ENCODE results near the gene DGKI.
"Not testable (repeated sequence)": the region's sequence is repeated elsewhere in the genome, so short reads cannot be mapped to it uniquely, and the experiment has no call there.

DGKI gene

DNA sequence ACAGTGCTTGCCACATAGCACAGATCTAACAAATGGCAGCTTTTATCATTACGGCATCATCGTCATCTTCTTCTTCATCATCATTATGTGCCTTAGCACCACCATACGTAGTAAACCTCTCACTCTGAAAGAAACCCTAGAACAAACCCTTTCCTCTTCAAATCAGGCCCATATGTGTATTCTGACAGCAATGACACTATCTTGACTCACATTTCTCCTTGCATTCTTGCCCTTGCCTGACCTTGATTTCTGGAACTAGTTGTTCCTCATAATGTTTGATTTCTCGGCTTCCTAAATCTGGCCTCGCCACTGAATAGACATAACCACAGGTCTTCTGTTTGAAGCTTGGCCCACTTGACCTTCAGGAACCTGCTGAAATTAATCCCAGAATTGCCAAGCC, 115.3 kb downstream of the DGKI start:
- DNase-seq, result no peak

DNA sequence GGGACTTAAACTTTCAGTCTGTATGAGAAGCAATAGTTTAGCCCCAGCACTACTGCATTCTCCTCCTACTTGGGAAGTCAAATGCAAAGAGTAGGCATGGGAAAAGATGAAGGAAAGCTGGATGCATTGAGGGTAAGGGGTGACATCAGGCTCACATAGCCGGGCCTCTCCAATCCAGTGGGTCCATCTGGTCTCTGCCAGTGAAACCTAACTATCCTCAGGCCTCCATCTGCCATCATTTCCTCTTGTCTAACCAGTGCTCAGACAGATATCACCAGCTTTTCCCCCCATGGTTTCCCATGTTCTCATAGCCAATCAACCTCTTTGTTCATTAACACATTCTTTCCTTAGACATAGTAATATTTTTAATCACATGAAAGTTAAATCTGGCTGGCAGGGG, 118.3 kb downstream of the DGKI start:
- DNase-seq, result no peak

DNA sequence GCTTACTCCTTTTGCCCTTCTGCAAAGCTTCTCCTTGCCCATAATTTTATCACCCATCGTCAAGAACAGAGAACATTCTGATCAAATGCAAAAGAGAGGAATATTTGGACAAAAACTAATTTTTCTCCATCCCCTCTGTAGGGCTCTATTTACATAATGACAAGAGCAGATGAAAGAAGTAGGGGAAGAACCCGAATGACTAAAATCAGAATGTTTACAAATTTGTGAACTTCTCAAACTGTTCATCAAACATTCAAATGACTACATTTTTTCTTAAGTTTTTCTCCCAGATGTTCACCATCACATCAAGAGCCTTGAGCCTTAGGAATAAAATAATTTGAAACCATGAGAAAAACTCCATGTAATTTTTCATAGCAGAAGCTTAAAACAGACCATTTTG, 119.4 kb downstream of the DGKI start:
- DNase-seq, result no peak

DNA sequence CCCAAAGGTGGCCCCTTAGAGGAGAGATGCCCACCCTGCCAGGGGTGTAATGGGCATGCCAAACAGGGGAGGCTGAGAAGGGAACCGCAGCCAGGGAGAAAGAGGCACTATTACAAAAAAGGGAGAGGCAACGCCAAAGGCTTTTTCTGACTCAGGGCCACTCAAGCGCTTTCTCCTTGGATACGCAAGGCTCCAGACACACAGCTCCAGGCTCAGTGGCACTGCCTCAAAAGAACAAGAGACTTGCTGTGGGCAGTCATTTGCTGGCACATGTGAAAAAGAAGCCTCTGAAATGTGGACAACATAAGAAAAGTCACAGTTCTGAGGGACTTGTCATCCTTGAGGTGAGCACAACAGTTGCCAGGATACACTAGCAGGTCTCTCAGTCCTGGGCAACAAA, 128.4 kb downstream of the DGKI start:
- DNase-seq, result no peak

DNA sequence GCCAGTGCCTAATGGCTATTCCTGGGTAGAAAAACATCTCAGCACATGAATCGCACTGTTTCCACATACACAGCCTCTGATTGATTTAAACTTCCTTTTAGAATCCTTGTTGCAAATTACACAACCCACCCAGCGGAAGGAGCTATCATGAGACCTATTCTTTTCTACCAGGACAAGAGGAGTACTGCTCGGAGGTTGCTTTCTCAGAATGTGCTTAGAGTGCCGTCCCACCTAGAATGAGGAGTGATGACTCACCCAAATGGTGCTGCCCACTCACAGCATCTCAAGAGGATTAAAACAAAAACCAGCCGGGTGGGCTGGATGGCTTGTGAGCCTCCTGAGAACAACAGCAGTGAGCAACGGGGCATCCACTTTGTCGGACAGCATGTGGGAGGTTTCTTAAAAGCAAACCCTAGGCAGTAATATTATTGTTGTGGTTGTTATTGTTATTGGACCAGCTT, 128.9 kb downstream of the DGKI start:
- no peak for DNase-seq

DNA sequence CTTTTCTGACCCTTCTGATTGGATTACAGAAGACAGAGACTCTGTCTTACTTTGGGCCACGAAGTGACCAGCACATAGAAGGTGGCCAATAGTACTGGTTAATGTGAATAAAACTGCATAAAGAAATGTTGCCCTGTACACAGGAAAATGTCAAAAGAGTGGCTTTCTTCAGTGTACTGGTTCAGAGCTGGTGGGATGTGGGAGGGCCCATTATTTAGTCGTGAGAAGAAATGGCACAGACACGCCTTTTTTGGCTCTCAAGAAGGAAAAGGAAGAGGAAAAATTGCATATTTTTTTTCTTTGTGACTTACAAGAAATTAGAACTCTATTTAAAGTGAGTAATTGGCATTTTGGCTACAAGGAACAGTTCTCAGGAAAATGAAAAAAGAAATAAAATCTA, 129.7 kb downstream of the DGKI start:
- DNase-seq, result no peak

DNA sequence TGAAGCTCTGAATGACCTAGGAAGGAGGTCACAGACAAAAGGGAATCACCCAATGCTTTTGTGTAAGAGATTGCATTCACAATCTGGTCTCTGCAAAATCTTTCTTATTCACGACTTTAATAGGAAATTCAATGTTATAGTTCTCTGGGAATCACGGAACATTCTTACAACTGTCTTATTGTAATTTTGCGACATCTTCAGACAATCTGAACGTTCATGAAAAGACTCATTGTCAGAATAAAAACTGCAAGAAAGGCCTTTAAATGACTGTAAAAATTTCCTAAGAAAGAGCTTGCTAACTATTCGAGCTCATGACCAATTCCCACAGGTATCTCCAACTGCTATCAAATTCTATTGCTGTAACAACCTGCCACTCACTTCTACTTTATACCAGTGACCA, 130.7 kb downstream of the DGKI start:
- DNase-seq, result no peak

DNA sequence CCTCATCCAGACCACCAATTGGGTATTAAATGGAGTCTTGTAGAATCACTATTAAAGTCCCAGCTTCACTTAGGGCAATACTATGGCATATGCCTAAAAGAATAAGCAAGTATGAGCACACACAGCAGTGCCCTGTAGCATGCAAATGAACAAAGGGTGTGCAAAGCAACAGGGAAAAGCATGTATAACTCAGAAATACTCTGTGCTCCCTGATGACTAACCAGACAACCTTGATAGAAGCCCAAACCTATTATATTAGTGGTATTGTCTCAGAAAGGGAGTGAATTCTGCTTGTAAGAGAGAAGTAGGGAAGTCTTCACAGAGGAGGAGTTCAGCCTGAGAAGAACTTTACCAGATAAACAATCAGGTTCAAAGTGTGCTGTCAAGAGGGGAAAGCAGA, 131.2 kb downstream of the DGKI start:
- no peak for DNase-seq

DNA sequence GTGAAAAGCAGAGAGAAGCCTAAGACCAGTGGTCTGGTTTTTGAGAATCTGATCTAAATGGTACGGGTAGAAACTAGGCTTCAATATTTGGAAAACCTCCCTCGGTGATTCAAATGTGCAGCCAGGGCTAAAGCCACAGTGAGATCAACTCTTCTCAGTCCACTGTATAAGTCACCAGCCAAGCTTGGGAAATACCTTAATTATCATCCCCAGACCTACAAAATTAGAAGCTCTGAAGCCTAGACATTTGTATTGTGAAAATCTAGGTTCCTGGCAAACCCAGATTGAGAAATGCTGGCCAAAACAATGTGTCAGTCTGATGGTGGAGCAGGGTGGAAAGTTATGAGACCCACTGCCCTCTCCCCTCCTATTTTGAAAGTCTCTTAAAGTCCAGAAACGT, 131.7 kb downstream of the DGKI start:
- no peak for DNase-seq

DNA sequence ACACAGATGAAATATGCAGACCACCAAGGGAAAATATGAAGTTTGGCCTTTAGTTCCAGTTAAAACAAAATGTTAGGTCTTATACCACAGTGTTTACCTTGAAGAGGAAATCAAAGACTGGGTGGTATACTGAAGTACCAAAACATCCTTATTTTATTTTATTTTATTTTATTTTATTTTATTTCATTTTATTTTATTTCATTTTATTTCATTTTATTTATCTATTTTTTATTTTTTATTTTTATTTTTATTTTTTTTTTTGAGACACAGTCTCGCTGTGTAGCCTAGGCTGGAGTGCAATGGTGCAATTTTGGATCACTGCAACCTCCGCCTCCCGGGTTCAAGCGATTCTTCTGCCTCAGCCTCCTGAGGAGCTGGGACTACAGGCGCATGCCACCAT, 140.4 kb downstream of the DGKI start:
- not testable (repeated sequence) for DNase-seq

DNA sequence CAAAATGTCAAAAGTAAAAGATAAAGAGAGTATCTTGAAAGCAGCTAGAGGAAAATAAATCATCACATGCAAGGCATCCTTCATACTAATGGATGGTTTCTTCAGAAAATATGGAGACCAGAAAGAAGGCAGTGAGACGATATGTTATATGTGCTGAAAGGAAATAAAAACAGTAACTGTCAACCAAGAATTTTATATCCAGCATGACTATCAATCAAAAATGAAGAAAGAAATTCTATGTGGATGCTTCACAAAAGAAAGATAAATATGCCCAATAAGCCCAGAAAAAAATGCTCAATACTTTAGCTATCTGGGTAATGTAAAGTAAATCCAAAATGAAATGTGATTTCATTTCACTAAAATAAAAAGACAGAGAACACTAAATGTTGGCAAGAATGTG, 142.1 kb downstream of the DGKI start:
- DNase-seq, result no peak

DNA sequence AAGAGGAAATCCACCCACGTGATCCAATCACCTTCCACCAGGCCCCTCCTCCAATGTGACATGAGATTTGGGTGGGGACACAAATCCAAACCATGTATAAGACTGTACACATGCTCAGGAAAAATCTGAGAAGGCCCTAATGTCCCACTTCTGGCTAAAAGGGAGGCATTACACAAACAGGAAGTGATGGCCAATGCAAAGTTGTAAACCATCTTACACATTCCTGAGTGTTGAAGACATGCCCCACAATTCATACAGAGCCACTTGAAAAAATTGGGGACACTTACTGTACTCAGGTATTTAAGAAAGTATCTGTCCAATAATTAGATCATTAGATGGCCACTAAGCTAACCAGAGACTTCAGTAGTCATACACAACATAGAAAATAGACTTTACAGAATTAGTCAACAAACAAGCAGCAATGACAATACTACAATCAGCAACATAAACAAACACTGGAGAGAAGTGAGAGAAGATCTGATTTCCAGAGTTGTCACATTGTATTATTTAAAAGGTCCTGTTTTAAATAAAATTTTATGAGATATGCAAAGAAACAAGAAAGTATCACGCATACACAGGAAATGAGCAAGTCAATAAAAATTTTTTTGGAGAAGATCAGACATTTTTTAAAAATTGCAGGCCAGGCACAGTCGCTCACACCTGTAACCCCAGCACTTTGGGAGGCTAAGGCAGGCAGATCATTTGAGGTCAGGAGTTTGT, 143.3 kb downstream of the DGKI start:
- DNase-seq, result no peak

DNA sequence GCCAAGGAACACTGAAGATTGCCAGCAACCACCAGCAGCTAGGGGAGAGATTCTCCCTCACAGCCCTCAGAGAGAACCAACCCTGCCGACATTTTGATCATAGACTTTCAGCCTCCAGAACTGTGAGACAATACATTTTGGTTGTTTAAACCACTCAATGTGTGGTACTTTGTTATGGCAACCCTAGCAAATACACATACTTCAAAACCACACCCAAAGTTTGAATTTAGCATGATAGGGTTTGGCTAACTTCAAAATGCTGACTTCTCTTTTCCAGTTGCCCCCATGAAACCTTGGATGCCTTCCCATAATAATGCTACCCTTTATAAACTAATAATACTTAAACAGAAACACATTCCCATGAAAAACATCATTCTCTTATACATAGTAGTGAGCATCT, 149.8 kb downstream of the DGKI start:
- no peak for DNase-seq

DNA sequence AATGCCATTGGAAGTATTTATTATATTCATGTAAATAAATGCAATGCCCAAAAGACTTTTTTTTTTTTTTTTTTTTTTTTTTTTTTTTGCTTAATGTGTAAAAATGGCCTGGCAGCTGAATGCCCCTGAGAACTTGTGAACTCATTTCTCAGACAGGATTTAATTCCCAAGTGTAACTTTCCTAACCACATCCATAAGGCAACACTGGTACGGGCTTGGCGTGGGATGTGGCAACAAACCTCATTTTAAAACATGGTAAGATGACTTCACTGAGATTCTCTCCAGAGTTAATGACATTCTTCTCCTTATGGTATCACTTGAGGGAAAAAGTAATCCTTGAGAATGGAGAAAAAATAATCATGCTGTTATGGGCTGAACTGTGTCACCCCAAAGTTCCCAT, 150.4 kb downstream of the DGKI start:
- DNase-seq, result no peak

DNA sequence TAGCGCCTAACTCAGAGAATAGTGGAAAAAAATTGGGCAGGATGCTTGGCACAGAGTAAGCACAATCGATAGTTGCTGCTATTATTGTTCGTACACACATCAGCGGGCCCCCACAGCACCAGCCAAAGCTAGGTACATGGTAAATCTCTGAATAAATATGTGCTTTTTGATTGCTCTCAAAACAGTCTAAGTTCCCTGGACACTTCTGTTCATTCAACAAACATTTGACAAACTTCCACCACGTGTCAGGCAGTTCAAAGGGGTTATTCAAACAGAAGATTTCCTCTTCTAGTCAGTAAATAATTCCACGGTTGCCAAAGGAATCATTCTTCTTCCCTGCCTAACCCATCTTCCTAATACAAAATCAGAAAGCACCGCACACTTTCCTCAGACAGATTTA, 150.8 kb downstream of the DGKI start:
- no peak for DNase-seq

DNA sequence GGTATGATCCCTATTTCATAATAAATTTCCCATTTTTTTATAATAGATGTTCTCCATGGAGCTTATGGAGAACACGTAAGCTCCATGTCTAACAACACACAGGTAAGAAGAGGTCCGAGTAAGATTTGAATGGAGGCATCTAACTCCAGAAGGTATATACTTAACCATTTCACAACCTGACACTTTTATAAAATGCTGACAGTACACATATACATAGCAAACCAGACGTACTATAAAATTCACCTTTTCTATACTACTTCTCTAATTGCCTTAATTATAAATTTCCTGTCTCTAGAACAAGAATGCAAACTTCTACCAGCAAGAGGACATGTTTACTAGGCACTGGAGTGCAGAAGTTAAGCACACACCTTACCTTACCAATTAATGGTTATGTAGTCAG, 151.3 kb downstream of the DGKI start:
- no peak for DNase-seq

DNA sequence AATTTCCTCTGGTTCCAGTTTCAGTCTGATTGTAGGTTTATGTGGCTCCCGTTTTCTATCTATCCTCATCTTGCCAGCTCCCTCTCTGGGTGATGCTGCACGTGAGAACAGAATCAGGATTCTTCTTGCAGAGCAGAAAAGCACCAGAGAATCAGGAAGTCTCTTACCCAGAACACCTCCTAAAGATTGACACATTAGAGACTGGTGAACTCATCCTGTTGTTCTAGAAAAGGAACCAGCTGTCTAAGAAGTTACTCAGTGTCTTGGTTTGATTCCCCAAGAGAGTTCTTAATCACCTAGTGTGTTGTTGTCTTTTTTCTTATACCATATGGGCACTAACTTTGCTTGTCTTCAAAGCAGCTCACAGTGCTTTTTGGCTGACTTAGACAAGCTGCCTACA, 152.4 kb downstream of the DGKI start:
- no peak for DNase-seq

DNA sequence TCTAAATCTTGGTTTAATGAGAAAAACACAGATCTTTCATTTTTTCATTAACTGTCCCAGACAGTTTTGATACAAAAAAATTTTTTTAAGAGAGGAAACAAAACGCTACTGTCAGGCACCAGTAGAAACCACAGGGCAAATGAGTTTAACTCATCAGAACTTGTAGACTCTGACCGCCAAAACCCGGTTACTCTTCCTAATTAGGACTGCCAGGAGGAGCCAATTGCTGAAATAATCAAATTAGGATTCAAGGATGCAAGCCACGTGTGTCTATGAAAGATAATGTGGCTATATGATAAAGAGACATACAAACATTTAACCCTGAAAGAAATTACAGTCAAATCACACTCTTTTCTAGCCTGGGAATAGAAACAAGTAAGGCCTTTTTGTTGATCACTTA, 154.4 kb downstream of the DGKI start:
- DNase-seq, result no peak

DNA sequence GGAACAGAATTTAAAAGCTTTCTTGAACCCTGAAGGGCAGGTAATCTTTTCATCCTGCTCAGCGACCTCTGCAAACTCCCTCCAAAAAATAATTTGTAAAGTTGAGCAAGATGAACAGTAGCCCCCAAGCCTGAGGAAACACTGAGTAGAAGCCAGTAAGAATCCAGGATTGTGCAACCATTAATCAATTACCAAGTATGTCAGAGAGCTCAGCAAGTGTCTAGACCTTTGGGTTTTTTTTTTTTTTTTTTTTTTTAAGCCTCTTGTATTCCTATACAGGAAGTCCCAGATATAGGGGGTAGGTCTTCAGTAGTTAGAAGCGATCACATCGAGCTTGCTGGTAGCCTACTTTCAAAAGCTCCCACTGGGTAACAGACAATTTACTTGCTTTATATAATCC, 155.2 kb downstream of the DGKI start:
- DNase-seq, result no peak

DNA sequence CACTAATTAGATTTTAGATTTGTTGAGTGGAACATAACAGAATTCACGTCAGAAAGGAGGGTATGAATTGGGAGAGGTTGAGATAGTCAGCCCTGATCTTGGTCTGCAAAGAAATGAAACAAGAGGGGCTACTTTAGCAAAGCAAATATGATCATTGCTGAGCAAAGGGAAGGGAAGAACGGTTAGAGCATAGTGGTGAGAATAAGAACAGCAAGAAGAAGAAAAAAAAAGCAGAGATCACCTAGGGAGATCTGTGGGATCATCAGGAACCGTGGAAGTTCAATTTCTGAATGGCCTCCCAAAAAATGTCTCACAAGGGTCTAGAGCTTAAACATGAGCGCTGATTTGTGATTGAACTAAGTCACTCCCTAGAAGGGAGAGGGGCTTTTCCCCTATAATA, 156.1 kb downstream of the DGKI start:
- no peak for DNase-seq

DNA sequence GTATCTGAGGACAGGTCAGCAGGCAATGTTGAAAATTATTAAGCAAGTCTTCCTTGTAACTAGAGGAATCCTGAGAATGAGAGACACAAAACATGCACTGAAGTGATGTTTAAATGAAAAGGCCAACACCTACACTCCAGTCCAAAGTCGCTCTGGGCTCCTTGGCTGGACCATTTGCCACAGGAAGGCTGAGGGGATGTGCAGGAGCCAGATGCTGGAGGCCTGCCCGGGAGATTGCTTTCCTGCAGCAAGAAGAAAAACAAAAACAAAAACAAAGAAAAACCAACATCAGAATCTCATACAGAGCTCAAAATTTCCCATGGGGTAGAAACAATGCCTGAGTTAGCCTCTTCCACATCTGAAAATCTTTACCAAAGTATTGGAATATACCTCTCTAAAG, 157.0 kb downstream of the DGKI start:
- no peak for DNase-seq

DNA sequence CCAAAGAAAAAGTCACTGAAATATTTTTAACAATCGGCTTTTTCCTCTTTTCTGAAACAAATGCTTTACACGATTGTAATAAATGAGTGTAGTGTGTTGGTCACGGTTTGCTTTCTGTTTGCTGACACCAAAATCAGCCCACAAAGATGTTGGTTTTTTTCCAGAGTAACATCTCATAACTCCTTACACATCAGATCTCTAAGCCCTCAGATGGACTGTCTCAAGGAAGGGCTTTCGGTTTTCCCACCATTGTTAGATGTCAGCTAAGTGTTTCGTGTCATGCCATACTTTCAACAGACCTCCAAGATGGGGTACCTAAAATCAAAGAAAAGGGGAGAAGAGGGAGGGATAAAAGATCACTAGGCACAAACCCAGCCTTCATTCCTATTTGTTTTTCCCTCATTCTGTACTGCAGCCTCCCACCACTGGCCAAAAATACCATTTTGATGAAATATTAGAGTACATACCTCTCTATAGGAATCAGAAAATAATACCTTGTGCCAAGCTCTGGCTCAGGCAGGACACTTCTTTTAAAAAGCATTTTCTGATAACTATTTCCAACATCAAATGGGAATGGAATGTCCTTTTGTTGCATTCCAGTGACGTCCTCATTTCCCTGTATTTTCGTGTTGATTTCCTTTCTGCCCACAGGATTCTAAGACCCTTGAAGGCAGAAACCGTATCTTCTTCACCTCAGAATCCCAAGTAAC, 159.1 kb downstream of the DGKI start:
- no peak for DNase-seq

DNA sequence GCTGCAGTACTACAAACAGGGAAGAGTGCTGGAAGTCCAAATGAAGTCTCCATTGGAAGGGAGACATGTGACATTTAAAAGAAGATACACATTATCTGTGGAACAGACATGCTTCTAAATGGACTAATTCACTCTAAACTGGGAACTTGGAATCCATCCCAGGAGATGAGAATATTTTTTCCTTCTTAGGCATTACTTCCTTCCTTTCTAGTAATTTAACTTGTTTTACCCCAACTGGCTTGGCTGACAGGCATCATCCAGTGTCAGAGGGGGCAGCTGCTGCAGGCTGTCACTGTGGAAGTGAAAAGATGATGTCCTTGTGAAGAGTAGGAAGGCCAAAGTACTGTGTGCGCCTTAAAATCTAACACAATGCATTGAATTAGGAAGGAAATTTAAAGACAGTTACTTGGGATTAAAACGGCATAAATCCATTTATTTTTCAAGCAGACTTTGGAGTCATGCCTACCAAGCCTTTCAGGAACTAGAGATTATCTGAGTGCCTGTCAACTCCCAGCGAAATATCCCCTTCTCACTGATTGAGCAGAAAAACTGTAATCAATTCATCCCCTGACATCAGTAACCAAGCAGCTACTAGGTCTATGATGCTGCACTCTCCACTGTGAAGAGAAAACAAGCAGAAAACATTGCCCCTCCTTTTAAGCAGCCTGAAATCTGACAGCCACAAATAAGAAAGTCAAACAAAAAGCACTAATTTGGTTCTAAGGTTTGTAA, 161.2 kb downstream of the DGKI start:
- DNase-seq, result no peak

DNA sequence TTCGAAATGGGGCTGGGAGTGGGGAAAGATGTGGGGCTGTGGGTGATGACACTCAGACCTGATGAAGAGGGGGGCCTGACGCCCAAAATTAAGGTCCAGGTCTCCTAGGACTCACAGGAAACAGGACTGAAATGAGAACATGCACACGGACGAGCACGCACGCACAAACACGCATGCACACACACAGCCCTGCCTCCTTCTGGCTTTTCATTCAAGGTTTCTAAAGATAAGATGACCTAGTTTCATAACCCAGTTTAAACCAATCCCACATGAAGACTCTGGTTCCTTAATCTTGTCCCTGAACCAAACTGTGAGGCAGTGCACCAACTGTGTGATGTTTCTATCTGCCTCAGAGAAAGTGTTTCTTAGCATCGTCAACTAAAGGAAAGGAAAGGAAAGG, 162.0 kb downstream of the DGKI start:
- no peak for DNase-seq

Measured in activated CD4-positive, alpha-beta T cell treated with anti-CD3 and anti-CD28 coated beads for 48 hours (primary cell).